Measurements from ENCODE around the gene TOP1. TPM values are rescaled to one million over a fixed set of nuclear protein-coding genes. Genes with fewer than 3 reads are reported as not detected.

Gene TOP1
- polyA plus RNA-seq, 1 experiment: 4.0 TPM

GRCh38 chr20:40991181-40991889 lies 37.3 kb upstream of the TOP1 start:
- Histone ChIP-seq H3K27me3 (ENCODE audit: control insufficient read depth, insufficient read depth, low read length) (no peaks in the 10 kb centered on the region), H3K4me3 (ENCODE audit: low read depth, low read length) (no peak overlapping the region), H3K36me3 (ENCODE audit: control insufficient read depth, insufficient read depth, low read length) (no peaks in the 10 kb centered on the region)
- no peak for DNase-seq (ENCODE audit: low read depth)
- ChIA-PET POLR2A (interaction anchor here (0.5 kb wide), 1 partner anchor 349 kb away, joined by 4 read pairs; the partner anchor contains the start of gene LPIN3), CTCF (interaction anchor here (0.6 to 4.9 kb wide), 39 partner anchors 8 to 367 kb away, joined by 3 to 74 read pairs (median 4); partner anchors contain the start of gene LPIN3)
- no peak for TF ChIP-seq CTCF (IDR thresholded peaks at IDR 0.05; ENCODE audit: insufficient read depth, low read depth, low read length)

- ChIA-PET CTCF (interaction anchor here (0.9 to 4.9 kb wide), 10 partner anchors 9 to 347 kb away, joined by 3 to 74 read pairs (median 6); partner anchors contain the start of gene LPIN3), POLR2A (no interaction called here)
- no peak for TF ChIP-seq CTCF (IDR thresholded peaks at IDR 0.05; ENCODE audit: insufficient read depth, low read depth, low read length)
- Histone ChIP-seq H3K4me3 (ENCODE audit: low read depth, low read length) (no peak overlapping the region), H3K36me3 (ENCODE audit: control insufficient read depth, insufficient read depth, low read length) (no peaks in the 10 kb centered on the region), H3K27me3 (ENCODE audit: control insufficient read depth, insufficient read depth, low read length) (no peaks in the 10 kb centered on the region)
- DNase-seq (ENCODE audit: low read depth): no peak
Observed at GRCh38 chr20:40992349-40993113, 36.1 kb upstream of the TOP1 start.

GRCh38 chr20:40993794-40994540 lies 34.7 kb upstream of the TOP1 start:
- H3K4me3 ChIP-seq (ENCODE audit: low read depth, low read length): no peak overlapping the region
- H3K27me3 ChIP-seq (ENCODE audit: control insufficient read depth, insufficient read depth, low read length): no peaks in the 10 kb centered on the region
- POLR2A ChIA-PET: no interaction called here
- no peak for DNase-seq (ENCODE audit: low read depth)
- H3K36me3 ChIP-seq (ENCODE audit: control insufficient read depth, insufficient read depth, low read length): no peaks in the 10 kb centered on the region
- CTCF ChIA-PET: interaction anchor here (4.9 kb wide), 1 partner anchor 103 kb away, joined by 74 read pairs; no protein-coding TSS in a partner anchor
- no peak for TF ChIP-seq CTCF (IDR thresholded peaks at IDR 0.05; ENCODE audit: insufficient read depth, low read depth, low read length)

- CTCF ChIA-PET: interaction anchor here (0.6 kb wide), 2 partner anchors 61 to 1175 kb away, joined by 3 read pairs; no protein-coding TSS in a partner anchor
- POLR2A ChIA-PET: no interaction called here
- no peak for DNase-seq (ENCODE audit: low read depth)
- H3K27me3 ChIP-seq (ENCODE audit: control insufficient read depth, insufficient read depth, low read length): no peaks in the 10 kb centered on the region
- no peak overlapping the region for H3K4me3 ChIP-seq (ENCODE audit: low read depth, low read length)
- TF ChIP-seq CTCF (IDR thresholded peaks at IDR 0.05; ENCODE audit: insufficient read depth, low read depth, low read length): no peak
- no peaks in the 10 kb centered on the region for H3K36me3 ChIP-seq (ENCODE audit: control insufficient read depth, insufficient read depth, low read length)
Observed at GRCh38 chr20:40996326-40996725, 32.3 kb upstream of the TOP1 start.

Measured in BJ (cell line).